Measurements from ENCODE around the gene SLC26A1.

The SLC26A1 gene

GRCh38 chr4:963276-964225 is 29.7 kb downstream of the SLC26A1 start:
- DNase-seq: no peak

- DNase-seq: no peak
Measured at GRCh38 chr4:962231-963208, 30.7 kb downstream of the SLC26A1 start.

GRCh38 chr4:961351-962230 is 31.6 kb downstream of the SLC26A1 start:
- DNase-seq: no peak

- DNase-seq: no peak
Measured at GRCh38 chr4:960636-961350, 32.4 kb downstream of the SLC26A1 start.

DNA sequence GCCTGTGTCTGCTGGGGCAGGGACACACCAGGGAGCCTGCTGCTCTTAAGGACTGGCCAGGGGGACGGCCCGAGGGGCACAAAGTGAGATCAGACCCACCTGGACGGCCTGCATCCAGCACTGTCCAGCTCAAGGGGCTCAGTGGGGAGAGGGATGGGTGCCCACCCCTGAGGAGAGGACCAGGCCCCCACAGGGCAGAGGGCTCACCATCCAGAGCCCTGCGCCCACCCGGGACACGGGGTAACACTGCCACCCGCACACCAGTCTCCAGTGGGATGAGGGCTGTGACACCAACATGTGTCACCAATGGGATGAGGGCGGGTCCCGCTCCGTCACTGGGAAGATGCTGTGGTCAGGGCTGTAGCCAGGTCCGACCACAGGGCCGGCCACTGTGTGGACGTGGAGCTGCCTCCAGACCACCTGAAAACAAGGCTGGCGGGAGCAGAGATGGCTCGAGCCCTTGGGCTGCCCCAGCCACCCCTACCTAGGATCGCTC is 33.0 kb downstream of the SLC26A1 start:
- no peak for DNase-seq

- no peak for DNase-seq
Measured at GRCh38 chr4:959338-960139, 33.7 kb downstream of the SLC26A1 start.

DNA sequence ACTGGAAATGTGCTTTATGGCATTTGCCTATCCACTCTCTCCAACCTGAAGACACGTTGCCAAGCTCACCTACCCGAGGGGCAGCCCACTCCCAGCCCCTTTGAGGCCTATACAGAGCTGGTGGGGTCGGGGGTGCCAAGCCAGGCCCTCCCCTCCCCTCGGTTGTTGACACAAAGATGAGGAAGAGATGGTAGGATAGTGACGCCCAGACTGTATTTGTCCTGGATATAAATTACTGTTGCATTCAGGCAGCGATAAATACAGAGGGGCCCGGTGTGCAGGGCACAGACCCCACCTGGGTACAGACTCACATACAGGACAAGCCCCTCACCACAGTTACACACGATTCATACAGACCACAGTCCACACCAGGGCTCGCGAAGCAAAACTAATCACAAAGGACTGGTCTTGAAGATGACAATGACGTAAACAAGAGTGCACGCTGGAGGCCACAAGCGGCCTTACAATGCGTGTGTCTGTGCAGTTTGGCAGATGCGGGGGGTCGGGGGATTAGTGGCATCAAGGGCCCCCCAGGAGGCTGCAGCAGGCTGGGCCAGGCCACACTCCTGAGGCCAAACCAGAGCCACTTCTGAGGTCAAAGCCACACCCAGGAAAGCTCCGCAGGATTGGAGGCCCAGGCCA is 34.4 kb downstream of the SLC26A1 start:
- no peak for DNase-seq

GRCh38 chr4:958314-958665 is 34.9 kb downstream of the SLC26A1 start:
- DNase-seq: no peak

DNA sequence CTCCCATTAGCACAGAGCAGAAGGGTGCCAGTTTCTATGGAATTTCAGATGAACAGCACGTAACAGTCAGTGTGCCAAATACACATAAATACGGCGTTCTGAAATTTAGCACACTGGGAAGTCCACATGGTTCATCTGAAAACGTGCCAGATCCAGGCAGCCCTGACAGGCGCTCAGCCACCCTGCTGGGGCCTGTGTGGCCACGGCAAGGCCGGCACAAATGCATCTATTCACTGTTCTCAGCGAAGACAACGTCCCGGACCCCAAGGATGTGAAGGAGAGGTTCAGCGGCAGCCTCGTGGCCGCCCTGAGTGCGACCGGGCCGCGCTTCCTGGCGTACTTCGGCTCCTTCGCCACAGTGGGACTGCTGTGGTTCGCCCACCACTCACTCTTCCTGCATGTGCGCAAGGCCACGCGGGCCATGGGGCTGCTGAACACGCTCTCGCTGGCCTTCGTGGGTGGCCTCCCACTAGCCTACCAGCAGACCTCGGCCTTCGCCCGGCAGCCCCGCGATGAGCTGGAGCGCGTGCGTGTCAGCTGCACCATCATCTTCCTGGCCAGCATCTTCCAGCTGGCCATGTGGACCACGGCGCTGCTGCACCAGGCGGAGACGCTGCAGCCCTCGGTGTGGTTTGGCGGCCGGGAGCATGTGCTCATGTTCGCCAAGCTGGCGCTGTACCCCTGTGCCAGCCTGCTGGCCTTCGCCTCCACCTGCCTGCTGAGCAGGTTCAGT is 35.5 kb downstream of the SLC26A1 start:
- no peak for DNase-seq

GRCh38 chr4:957231-957580 is 36.0 kb downstream of the SLC26A1 start:
- DNase-seq: no peak

DNA sequence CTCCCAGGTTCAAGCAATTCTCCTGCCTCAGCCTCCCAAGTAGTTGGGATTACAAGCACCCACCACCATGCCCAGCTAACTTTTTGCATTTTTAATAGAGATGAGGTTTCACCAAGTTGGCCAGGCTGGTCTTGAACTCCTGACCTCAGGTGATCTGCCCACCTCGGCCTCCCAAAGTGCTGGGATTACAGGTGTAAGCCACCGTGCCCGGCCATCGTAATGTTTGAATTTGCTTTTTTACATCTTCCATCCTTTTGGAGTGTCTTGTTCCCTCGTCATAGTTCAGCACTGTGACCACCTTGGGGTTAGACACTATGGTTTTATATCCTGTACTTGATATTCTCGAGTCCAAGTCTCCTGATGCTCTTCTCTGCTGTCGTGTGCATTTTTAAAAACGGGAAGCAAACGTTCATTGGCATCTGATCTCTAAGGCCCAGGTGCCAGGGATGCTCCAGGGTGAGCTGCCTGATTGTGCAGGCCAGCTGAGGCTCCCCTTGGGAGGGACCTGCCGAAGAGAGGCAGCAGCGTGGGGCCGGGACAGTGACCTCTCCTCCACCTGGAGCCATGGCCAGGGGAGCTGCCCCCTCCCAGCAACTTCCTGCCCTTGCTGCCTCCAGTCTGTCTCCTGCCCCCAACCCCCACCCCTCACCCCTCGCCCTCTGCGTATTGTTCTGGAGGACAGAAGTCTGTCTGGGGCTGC is 36.5 kb downstream of the SLC26A1 start:
- DNase-seq: no peak

GRCh38 chr4:955931-956381 is 37.2 kb downstream of the SLC26A1 start:
- no peak for DNase-seq

DNA sequence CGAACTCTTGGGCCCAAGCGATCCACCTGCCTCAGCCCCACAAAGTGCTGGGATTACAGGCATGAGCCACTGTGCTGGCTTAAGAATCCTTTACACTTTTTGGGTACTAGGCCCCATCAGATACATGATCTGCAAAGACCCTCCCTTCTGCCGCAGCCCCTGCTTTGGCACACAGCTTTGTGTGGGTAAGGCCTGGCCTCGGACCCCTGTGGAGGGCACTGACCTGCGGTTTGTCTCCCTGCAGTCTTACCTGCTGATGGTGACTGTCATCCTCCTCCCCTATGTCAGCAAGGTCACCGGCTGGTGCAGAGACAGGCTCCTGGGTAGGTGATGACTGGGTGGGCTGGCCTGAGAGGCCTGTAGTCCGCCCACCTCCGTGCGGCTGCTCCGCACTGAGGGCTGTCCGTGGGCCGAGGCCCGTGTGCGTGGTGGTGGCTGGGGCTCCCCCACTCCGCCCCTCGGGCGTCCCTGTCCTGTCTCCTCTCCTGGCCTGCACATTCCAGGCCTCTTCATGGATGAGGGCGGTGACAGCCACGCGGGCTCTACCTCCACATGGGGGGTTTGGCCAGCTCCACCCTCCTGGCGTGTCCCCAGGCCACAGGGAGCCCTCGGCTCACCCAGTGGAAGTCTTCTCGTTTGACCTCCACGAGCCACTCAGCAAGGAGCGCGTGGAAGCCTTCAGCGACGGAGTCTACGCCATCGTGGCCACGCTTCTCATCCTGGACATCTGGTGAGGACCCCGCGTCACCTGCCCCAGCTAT is 37.9 kb downstream of the SLC26A1 start:
- DNase-seq: no peak

GRCh38 chr4:954211-955020 is 38.8 kb downstream of the SLC26A1 start:
- DNase-seq: no peak

- DNase-seq: no peak
Measured at GRCh38 chr4:953574-953915, 39.7 kb downstream of the SLC26A1 start.

DNA sequence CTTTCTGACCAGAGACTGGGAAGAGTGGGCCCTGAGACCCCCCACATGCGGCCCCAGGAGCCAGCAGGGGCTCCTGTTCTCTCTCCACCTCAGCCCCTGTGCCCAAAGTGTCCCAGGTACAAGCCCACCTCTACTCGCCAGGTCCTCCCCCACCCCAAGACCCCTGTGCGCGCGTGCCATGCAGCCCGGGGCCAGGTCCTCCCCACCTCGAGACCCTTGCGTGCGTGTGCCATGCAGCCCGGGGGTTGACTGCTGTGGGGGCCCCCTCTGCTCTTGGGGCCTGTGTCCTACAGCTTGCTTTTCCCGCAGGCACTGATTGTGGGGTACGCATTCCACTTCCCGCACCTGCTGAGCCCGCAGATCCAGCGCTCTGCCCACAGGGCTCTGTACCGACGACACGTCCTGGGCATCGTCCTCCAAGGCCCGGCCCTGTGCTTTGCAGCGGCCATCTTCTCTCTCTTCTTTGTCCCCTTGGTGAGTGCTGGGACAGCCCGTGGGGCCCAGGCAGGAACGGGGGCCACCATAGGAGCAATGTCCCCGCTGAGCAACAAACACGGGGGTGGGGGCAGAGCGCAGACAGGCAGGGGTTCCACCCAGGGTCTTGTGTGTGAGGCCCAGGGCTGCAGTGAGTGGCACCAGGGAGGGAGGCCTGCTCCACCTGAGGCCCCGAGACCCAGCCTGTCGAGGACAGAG is 40.2 kb downstream of the SLC26A1 start:
- no peak for DNase-seq

All from activated CD4-positive, alpha-beta T cell treated with anti-CD3 and anti-CD28 coated beads, Interleukin-2, amount 50 U/mL, for 1 hour (primary cell).